CD4-positive, alpha-beta T cell treated with Interleukin-10 for 1 hour (primary cell): ENCODE results near the gene TRAM2.

ENCODE experiments used
- DNase-seq: peaks from one replicate; pipeline ENCODE4 v3.0.0-alpha.2; 2020

TRAM2 gene

GRCh38 chr6:52594221-52594620 lies 17.4 kb upstream of the TRAM2 start:
- DNase-seq, result no peak

- DNase-seq, result no peak
Measured at GRCh38 chr6:52591832-52592231, 15.0 kb upstream of the TRAM2 start.

- DNase-seq, result no peak
Measured at GRCh38 chr6:52590152-52590891, 13.5 kb upstream of the TRAM2 start.

- DNase-seq, result no peak
Measured at GRCh38 chr6:52588710-52589091, 11.8 kb upstream of the TRAM2 start.

- DNase-seq, result no peak
Measured at GRCh38 chr6:52588087-52588709, 11.3 kb upstream of the TRAM2 start.

GRCh38 chr6:52587001-52587400 lies 10.1 kb upstream of the TRAM2 start:
- no peak for DNase-seq

- DNase-seq, result no peak
Measured at GRCh38 chr6:52584203-52584602, 7.3 kb upstream of the TRAM2 start.

GRCh38 chr6:52582996-52583395 lies 6.1 kb upstream of the TRAM2 start:
- no peak for DNase-seq

- no peak for DNase-seq
Measured at GRCh38 chr6:52582446-52582845, 5.6 kb upstream of the TRAM2 start.

- DNase-seq, result no peak
Measured at GRCh38 chr6:52580905-52581304, 4.0 kb upstream of the TRAM2 start.

- DNase-seq, result no peak
Measured at GRCh38 chr6:52579006-52579660, 2.3 kb upstream of the TRAM2 start.

GRCh38 chr6:52577778-52578463 lies 1.1 kb upstream of the TRAM2 start:
- no peak for DNase-seq

- peak; percentile 66 for DNase-seq
Measured at GRCh38 chr6:52576392-52577021, 353 bp downstream of the TRAM2 start.

- DNase-seq, result no peak
Measured at GRCh38 chr6:52576054-52576391, 837 bp downstream of the TRAM2 start.

- DNase-seq, result no peak
Measured at GRCh38 chr6:52575502-52575892, 1.4 kb downstream of the TRAM2 start.

- peak; percentile 70 for DNase-seq
Measured at GRCh38 chr6:52574709-52575501, 2.0 kb downstream of the TRAM2 start.

GRCh38 chr6:52573295-52573694 lies 3.6 kb downstream of the TRAM2 start:
- DNase-seq, result no peak

- DNase-seq, result no peak
Measured at GRCh38 chr6:52572536-52572935, 4.3 kb downstream of the TRAM2 start.

- DNase-seq, result no peak
Measured at GRCh38 chr6:52571099-52571755, 5.6 kb downstream of the TRAM2 start.

GRCh38 chr6:52570291-52570700 lies 6.6 kb downstream of the TRAM2 start:
- DNase-seq, result no peak

- DNase-seq, result no peak
Measured at GRCh38 chr6:52568320-52568719, 8.5 kb downstream of the TRAM2 start.

GRCh38 chr6:52566853-52567279 lies 10.0 kb downstream of the TRAM2 start:
- DNase-seq, result no peak
